Nephron (organoid): ENCODE results near the gene UBL3.

Source experiments
- H3K27ac Mint-ChIP-seq, 3 experiments: 2 replicates each; pipeline ENCODE4 v1.8.0; 2020; ENCODE audit warnings: mixed read lengths in 3 of 3, mild to moderate bottlenecking in 2 of 3, moderate library complexity in 1 of 3
- H3K27me3 Mint-ChIP-seq: 2 replicates; pipeline ENCODE4 v1.8.0; 2021; ENCODE audit warnings: low read depth, mild to moderate bottlenecking, moderate library complexity, mixed read lengths
- H3K36me3 Mint-ChIP-seq: 2 replicates; pipeline ENCODE4 v1.8.0; 2020; ENCODE audit warnings: low read depth, mixed read lengths
- H3K4me1 Mint-ChIP-seq: 2 replicates; pipeline ENCODE4 v1.8.0; 2020; ENCODE audit warnings: mixed read lengths
- H3K4me3 Mint-ChIP-seq, 3 experiments: 2 replicates each; pipeline ENCODE4 v1.8.0; 2020; ENCODE audit warnings: mild to moderate bottlenecking in 3 of 3, mixed read lengths in 3 of 3, moderate library complexity in 2 of 3
- H3K9me3 Mint-ChIP-seq: 2 replicates; pipeline ENCODE4 v1.8.0; 2020; ENCODE audit warnings: mixed read lengths
- CTCF ChIP-seq, 3 experiments: fragments of 200-600 bp; sonication (generic); IDR thresholded peaks; one replicate each; pipeline ENCODE4 v1.5.0; 2021; ENCODE audit warnings: antibody characterized with exemption in 3 of 3; ENCODE audit not compliant: unreplicated experiment in 3 of 3

Gene UBL3

GRCh38 chr13:29782798-29783197 is 67.6 kb downstream of the UBL3 start:
- no peaks in the 10 kb centered on the region for H3K27me3 Mint-ChIP-seq

GRCh38 chr13:29774830-29775229 is 75.6 kb downstream of the UBL3 start:
- no peak overlapping the region for H3K4me3 Mint-ChIP-seq
- H3K27ac Mint-ChIP-seq: no peak overlapping the region
- H3K4me1 Mint-ChIP-seq: no peaks in the 10 kb centered on the region
- H3K9me3 Mint-ChIP-seq: no peaks in the 10 kb centered on the region
- no peak for TF ChIP-seq CTCF (IDR thresholded peaks at IDR 0.05; ENCODE audit: unreplicated experiment in 3 of 3)
- no peaks in the 10 kb centered on the region for H3K27me3 Mint-ChIP-seq
- H3K36me3 Mint-ChIP-seq: peaks cover 5% of the 10 kb centered on the region

More at GRCh38 chr13:29782798-29783197, 67.6 kb downstream of the UBL3 start:
- no peak for TF ChIP-seq CTCF (IDR thresholded peaks at IDR 0.05; ENCODE audit: unreplicated experiment in 3 of 3)
- Mint-ChIP-seq H3K36me3 (no peaks in the 10 kb centered on the region), H3K4me1 (no peaks in the 10 kb centered on the region), H3K9me3 (no peaks in the 10 kb centered on the region), H3K4me3 (no peak overlapping the region), H3K27ac (no peak overlapping the region)

GRCh38 chr13:29771247-29771646 is 79.2 kb downstream of the UBL3 start:
- Mint-ChIP-seq H3K9me3 (no peaks in the 10 kb centered on the region), H3K27me3 (no peaks in the 10 kb centered on the region)
- TF ChIP-seq CTCF (IDR thresholded peaks at IDR 0.05; ENCODE audit: unreplicated experiment in 3 of 3): peak; percentile 34 to 49 (median 36)

GRCh38 chr13:29767006-29767405 is 83.4 kb downstream of the UBL3 start:
- TF ChIP-seq CTCF (IDR thresholded peaks at IDR 0.05; ENCODE audit: unreplicated experiment in 3 of 3): no peak
- Mint-ChIP-seq H3K27ac (no peak overlapping the region), H3K4me1 (peaks cover 9% of the 10 kb centered on the region), H3K4me3 (no peak overlapping the region), H3K9me3 (no peaks in the 10 kb centered on the region), H3K36me3 (peaks cover 10% of the 10 kb centered on the region), H3K27me3 (no peaks in the 10 kb centered on the region)

More at GRCh38 chr13:29771247-29771646, 79.2 kb downstream of the UBL3 start:
- Mint-ChIP-seq H3K4me1 (no peaks in the 10 kb centered on the region), H3K27ac (no peak overlapping the region), H3K36me3 (peaks cover 11% of the 10 kb centered on the region), H3K4me3 (no peak overlapping the region)

- Mint-ChIP-seq H3K4me1 (peaks cover 9% of the 10 kb centered on the region), H3K9me3 (peaks cover 9% of the 10 kb centered on the region), H3K27me3 (peaks cover 2% of the 10 kb centered on the region), H3K36me3 (peaks cover 19% of the 10 kb centered on the region), H3K27ac (no peak overlapping the region), H3K4me3 (no peak overlapping the region)
- no peak for TF ChIP-seq CTCF (IDR thresholded peaks at IDR 0.05; ENCODE audit: unreplicated experiment in 3 of 3)
These were observed 86.8 kb downstream of the UBL3 start for GRCh38 chr13:29763436-29764180.

- TF ChIP-seq CTCF (IDR thresholded peaks at IDR 0.05; ENCODE audit: unreplicated experiment in 3 of 3): no peak
- peaks cover 9% of the 10 kb centered on the region for H3K9me3 Mint-ChIP-seq
- peaks cover 6% of the 10 kb centered on the region for H3K27me3 Mint-ChIP-seq
- H3K36me3 Mint-ChIP-seq: peaks cover 15% of the 10 kb centered on the region
- H3K4me1 Mint-ChIP-seq: peaks cover 9% of the 10 kb centered on the region
- no peak overlapping the region for H3K27ac Mint-ChIP-seq
- H3K4me3 Mint-ChIP-seq: no peak overlapping the region
These were observed 88.6 kb downstream of the UBL3 start for GRCh38 chr13:29761815-29762214.
